Neural cell (in vitro differentiated cells): ENCODE measurements around the gene BIVM.

Source experiments
- CTCF ChIP-seq: fragments of 450-650 bp; IDR thresholded peaks from 2 replicates; pipeline ENCODE4 v1.5.1; 2014; ENCODE audit warnings: antibody characterized with exemption, mild to moderate bottlenecking, moderate library complexity; ENCODE audit not compliant: poor library complexity, severe bottlenecking
- EP300 ChIP-seq: fragments of 450-650 bp; conservative IDR thresholded peaks from 2 replicates; pipeline ENCODE4 v1.6.1; 2014; ENCODE audit warnings: antibody characterized with exemption, mild to moderate bottlenecking, moderate library complexity; ENCODE audit not compliant: poor library complexity, severe bottlenecking
- EZH2 ChIP-seq: fragments of 200-600, 300-800 bp; shearing (Covaris generic), sonication (generic); IDR thresholded peaks from 2 replicates; pipeline ENCODE4 v1.6.1; 2014; ENCODE audit warnings: antibody characterized with exemption, low read length, borderline replicate concordance, mild to moderate bottlenecking; ENCODE audit not compliant: insufficient read depth, poor library complexity, severe bottlenecking
- MXI1 ChIP-seq: fragments of 450-650 bp; conservative IDR thresholded peaks from 2 replicates; pipeline ENCODE4 v1.6.1; 2014; ENCODE audit warnings: antibody characterized with exemption, mild to moderate bottlenecking; ENCODE audit not compliant: poor library complexity, severe bottlenecking
- POLR2AphosphoS5 ChIP-seq: IDR thresholded peaks from 2 replicates; pipeline ENCODE4 v1.6.1; 2012
- RAD21 ChIP-seq: fragments of 450-650 bp; conservative IDR thresholded peaks from 2 replicates; pipeline ENCODE4 v1.6.1; 2014; ENCODE audit warnings: antibody characterized with exemption, mild to moderate bottlenecking, moderate library complexity
- REST ChIP-seq: IDR thresholded peaks from 2 replicates; pipeline ENCODE4 v1.6.1; 2012; ENCODE audit warnings: borderline replicate concordance
- SMC3 ChIP-seq: fragments of 450-650 bp; conservative IDR thresholded peaks from 2 replicates; pipeline ENCODE4 v1.6.1; 2014; ENCODE audit warnings: antibody characterized with exemption, mild to moderate bottlenecking, moderate library complexity; ENCODE audit not compliant: poor library complexity
- TAF1 ChIP-seq: IDR thresholded peaks from 2 replicates; pipeline ENCODE4 v1.6.1; 2012; ENCODE audit warnings: low read depth

- no peak for TF ChIP-seq CTCF
- TF ChIP-seq POLR2AphosphoS5 = no peak
- TF ChIP-seq REST = no peak
- TF ChIP-seq SMC3 = no peak
- TF ChIP-seq EZH2 = no peak
- TF ChIP-seq EP300 = no peak
- no peak for TF ChIP-seq RAD21
- TF ChIP-seq TAF1 = no peak
- TF ChIP-seq MXI1 = no peak
Measured at GRCh38 chr13:102869948-102870676, 71.2 kb downstream of the BIVM start.
